ENCODE data around the gene KBTBD7. TPM values are rescaled to one million over a fixed set of nuclear protein-coding genes. Genes with fewer than 3 reads are reported as not detected.

KBTBD7 gene
- total RNA-seq, 1 donor from 2014 or later, result 2.1 TPM

DNA sequence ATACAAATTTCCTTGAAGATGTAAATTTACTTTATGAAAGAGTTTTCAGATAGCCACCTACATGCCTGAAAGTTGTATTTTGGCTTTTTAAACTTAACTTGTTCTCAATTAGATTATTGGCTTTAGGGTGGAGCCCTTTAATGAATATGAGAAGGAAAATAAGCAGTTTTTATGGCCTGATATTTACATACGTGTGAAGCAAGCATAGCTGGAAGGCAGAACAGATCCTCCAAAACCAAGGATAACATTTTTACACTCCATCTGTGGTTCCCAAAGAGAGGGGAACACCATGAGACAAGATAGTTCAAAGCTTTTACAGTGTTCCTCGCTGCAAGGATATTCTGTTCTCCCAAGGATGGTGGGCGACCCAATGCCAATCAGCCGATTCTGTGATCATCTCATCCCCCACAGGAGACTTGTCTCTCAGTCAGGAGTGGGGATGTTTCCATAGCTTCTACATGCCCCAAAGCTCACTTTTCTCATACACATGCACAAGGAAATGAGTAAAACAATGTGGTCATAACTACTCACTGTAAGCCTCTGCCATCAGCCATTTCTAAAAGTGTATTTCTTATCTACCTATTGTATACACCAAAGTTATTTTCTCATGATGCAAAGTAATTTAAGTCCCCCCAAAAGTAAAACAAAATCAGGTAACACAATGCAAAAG is 37.2 kb downstream of the KBTBD7 start:
- no peak overlapping the region for H3K27ac ChIP-seq
- no peaks in the 10 kb centered on the region for H3K36me3 ChIP-seq
- TF ChIP-seq, protein P1, sequence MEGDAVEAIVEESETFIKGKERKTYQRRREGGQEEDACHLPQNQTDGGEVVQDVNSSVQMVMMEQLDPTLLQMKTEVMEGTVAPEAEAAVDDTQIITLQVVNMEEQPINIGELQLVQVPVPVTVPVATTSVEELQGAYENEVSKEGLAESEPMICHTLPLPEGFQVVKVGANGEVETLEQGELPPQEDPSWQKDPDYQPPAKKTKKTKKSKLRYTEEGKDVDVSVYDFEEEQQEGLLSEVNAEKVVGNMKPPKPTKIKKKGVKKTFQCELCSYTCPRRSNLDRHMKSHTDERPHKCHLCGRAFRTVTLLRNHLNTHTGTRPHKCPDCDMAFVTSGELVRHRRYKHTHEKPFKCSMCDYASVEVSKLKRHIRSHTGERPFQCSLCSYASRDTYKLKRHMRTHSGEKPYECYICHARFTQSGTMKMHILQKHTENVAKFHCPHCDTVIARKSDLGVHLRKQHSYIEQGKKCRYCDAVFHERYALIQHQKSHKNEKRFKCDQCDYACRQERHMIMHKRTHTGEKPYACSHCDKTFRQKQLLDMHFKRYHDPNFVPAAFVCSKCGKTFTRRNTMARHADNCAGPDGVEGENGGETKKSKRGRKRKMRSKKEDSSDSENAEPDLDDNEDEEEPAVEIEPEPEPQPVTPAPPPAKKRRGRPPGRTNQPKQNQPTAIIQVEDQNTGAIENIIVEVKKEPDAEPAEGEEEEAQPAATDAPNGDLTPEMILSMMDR (IDR thresholded peaks at IDR 0.05), result no peak
- H3K4me1 ChIP-seq, result no peaks in the 10 kb centered on the region
- no peaks in the 10 kb centered on the region for H3K27me3 ChIP-seq
- intact Hi-C loops (cut with DNase I), result no loop called here
- no peak for DNase-seq (ENCODE audit: low spot score in 2 of 2)
- H3K4me3 ChIP-seq, result no peak overlapping the region
- peaks cover 0 to 5% of the 10 kb centered on the region in 2 donors for H3K9me3 ChIP-seq

DNA sequence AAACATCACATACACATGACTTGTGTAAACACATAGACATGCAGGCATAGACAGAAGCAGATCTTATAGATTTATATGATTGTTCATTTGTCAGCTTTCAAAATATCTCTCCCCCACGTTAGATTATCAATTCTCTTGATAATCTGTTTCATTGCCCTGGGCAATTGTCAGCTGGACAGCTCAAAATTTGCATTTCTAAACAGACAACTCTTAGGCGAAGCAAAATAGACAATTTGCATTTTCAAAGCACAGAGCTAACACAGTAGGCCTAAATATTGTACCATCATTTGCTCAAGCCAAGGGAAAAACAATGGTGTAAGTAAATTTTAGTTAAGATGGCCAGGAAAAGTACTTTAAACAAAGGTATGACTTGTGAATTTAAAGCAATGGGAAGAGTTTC is 37.7 kb downstream of the KBTBD7 start:
- H3K27ac ChIP-seq, result no peak overlapping the region
- intact Hi-C loops (cut with DNase I), result no loop called here
- H3K36me3 ChIP-seq, result no peaks in the 10 kb centered on the region
- no peaks in the 10 kb centered on the region for H3K27me3 ChIP-seq
- peaks cover 0 to 10% of the 10 kb centered on the region in 2 donors for H3K9me3 ChIP-seq
- TF ChIP-seq, protein P1 (IDR thresholded peaks at IDR 0.05), result no peak
- no peak overlapping the region for H3K4me3 ChIP-seq
- DNase-seq (ENCODE audit: low spot score in 2 of 2), result no peak
- no peaks in the 10 kb centered on the region for H3K4me1 ChIP-seq

DNA sequence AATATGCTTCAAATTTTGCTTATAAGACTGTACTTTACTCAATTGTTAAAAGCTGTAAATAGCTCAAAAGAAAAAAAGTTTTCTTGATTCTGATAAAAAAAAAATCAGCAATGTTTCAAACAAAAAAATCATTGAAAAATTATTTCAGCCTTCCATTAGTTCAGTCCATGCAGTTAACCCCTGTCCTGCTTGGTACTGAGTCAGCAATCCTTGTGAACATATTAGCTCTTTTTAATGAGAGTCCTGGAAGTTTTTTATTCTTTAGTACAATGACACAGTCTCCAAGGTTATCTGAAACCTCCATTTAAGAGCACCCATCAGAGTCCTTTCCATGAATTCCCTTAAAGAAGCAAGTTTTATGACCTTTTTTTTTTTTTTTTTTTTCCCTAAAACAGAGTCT is 40.3 kb downstream of the KBTBD7 start:
- Histone ChIP-seq H3K4me1 (no peaks in the 10 kb centered on the region), H3K27ac (no peak overlapping the region), H3K4me3 (no peak overlapping the region), H3K27me3 (no peaks in the 10 kb centered on the region), H3K9me3 (peaks cover 6 to 27% of the 10 kb centered on the region in 2 donors), H3K36me3 (no peaks in the 10 kb centered on the region)
- TF ChIP-seq, protein P1 (IDR thresholded peaks at IDR 0.05), result no peak
- intact Hi-C loops (cut with DNase I), result no loop called here
- no peak for DNase-seq (ENCODE audit: low spot score in 2 of 2)

DNA sequence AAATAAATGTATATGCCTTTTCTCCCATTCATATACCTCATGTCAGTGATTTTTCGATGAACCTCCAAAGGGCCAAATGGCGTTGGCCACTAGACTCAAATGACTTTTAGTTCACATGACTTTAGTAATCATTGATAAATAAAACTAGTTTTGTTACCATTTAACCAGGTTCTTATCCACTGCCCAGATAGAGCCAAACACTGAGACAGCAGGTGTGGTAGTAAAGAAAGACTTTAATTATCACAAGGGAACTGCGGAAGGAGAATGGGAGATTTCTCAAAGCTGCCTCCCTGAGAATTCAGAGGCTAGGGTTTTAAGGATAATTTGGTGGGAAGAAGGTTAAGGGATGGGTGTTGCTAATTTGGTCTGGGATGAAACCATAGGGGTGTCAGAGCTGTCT is 42.4 kb downstream of the KBTBD7 start:
- peaks cover 24 to 43% of the 10 kb centered on the region in 2 donors for H3K9me3 ChIP-seq
- H3K4me1 ChIP-seq, result no peaks in the 10 kb centered on the region
- no peaks in the 10 kb centered on the region for H3K36me3 ChIP-seq
- TF ChIP-seq, protein P1 (IDR thresholded peaks at IDR 0.05), result no peak
- DNase-seq (ENCODE audit: low spot score in 2 of 2), result no peak
- H3K27me3 ChIP-seq, result no peaks in the 10 kb centered on the region
- H3K27ac ChIP-seq, result no peak overlapping the region
- H3K4me3 ChIP-seq, result no peak overlapping the region
- intact Hi-C loops (cut with DNase I), result no loop called here

DNA sequence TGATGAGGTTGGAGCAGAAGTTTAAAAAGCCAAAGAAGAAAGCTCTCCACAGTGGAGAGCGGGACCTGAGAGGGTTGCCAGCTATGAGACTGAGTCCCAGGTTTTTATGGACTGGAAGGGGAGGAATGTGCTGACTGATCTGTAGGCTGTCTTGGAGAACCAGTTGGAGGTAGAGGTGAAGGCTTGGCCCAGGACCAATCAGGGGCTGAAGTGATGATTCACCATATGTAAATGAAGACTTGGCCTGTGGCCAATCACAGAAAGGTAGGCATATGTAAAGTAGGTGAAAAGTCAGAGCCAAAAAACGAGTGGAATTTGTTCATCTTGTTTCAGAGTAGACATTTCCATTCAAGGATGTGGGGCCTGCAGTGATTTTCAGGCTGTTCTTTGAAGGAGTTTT is 44.3 kb downstream of the KBTBD7 start:
- Histone ChIP-seq H3K27ac (no peak overlapping the region), H3K27me3 (no peaks in the 10 kb centered on the region), H3K4me1 (no peaks in the 10 kb centered on the region), H3K36me3 (no peaks in the 10 kb centered on the region), H3K9me3 (peaks cover 24 to 43% of the 10 kb centered on the region in 2 donors), H3K4me3 (no peak overlapping the region)
- TF ChIP-seq, protein P1 (IDR thresholded peaks at IDR 0.05), result no peak
- DNase-seq (ENCODE audit: low spot score in 2 of 2), result no peak
- intact Hi-C loops (cut with DNase I), result no loop called here
